ENCODE data around the gene GDI2.
"Not testable (repeated sequence)": the region's sequence is repeated elsewhere in the genome, so short reads cannot be mapped to it uniquely, and the experiment has no call there.

GDI2 gene

GRCh38 chr10:5813341-5814109 is at the start of gene GDI2:
Gene GDI2, minus strand, starts transcription at chr10:5813434. Its CDS starts 176 bp downstream, at chr10:5813258.
- peak; percentile 96 for DNase-seq (ENCODE audit: low spot score)

GRCh38 chr10:5862360-5862961 is 49.2 kb upstream of the GDI2 start:
- DNase-seq (ENCODE audit: low spot score), result no peak

- no peak for DNase-seq (ENCODE audit: low spot score)
Measured at GRCh38 chr10:5860066-5860465, 46.8 kb upstream of the GDI2 start.

- DNase-seq (ENCODE audit: low spot score), result no peak
Measured at GRCh38 chr10:5858811-5859210, 45.6 kb upstream of the GDI2 start.

- no peak for DNase-seq (ENCODE audit: low spot score)
Measured at GRCh38 chr10:5856701-5857004, 43.4 kb upstream of the GDI2 start.

- no peak for DNase-seq (ENCODE audit: low spot score)
Measured at GRCh38 chr10:5855979-5856700, 42.9 kb upstream of the GDI2 start.

GRCh38 chr10:5854131-5854475 is 40.9 kb upstream of the GDI2 start:
- DNase-seq (ENCODE audit: low spot score), result no peak

GRCh38 chr10:5846667-5847066 is 33.4 kb upstream of the GDI2 start:
- DNase-seq (ENCODE audit: low spot score), result not testable (repeated sequence)

GRCh38 chr10:5844345-5845055 is 31.3 kb upstream of the GDI2 start:
- DNase-seq (ENCODE audit: low spot score), result no peak

GRCh38 chr10:5843686-5844344 is 30.6 kb upstream of the GDI2 start:
- DNase-seq (ENCODE audit: low spot score), result no peak

GRCh38 chr10:5841965-5842364 is 28.7 kb upstream of the GDI2 start:
- DNase-seq (ENCODE audit: low spot score), result no peak

GRCh38 chr10:5840314-5841307 is 27.4 kb upstream of the GDI2 start:
- DNase-seq (ENCODE audit: low spot score), result no peak

- not testable (repeated sequence) for DNase-seq (ENCODE audit: low spot score)
Measured at GRCh38 chr10:5836181-5836580, 22.9 kb upstream of the GDI2 start.

- no peak for DNase-seq (ENCODE audit: low spot score)
Measured at GRCh38 chr10:5835446-5836095, 22.3 kb upstream of the GDI2 start.

- no peak for DNase-seq (ENCODE audit: low spot score)
Measured at GRCh38 chr10:5833814-5834213, 20.6 kb upstream of the GDI2 start.

- no peak for DNase-seq (ENCODE audit: low spot score)
Measured at GRCh38 chr10:5832946-5833345, 19.7 kb upstream of the GDI2 start.

GRCh38 chr10:5831446-5831782 is 18.2 kb upstream of the GDI2 start:
- DNase-seq (ENCODE audit: low spot score), result no peak

- DNase-seq (ENCODE audit: low spot score), result no peak
Measured at GRCh38 chr10:5830629-5831445, 17.6 kb upstream of the GDI2 start.

GRCh38 chr10:5829267-5829666 is 16.0 kb upstream of the GDI2 start:
- DNase-seq (ENCODE audit: low spot score), result no peak

- DNase-seq (ENCODE audit: low spot score), result no peak
Measured at GRCh38 chr10:5828725-5829124, 15.5 kb upstream of the GDI2 start.

All from CD4-positive, alpha-beta T cell treated with Interleukin-2 at 100 ng/mL for 4 hours (primary cell).